Frontal cortex (tissue), 4 donors: ENCODE results near the gene CDK7. TPM values are rescaled to one million over a fixed set of nuclear protein-coding genes. Genes with fewer than 3 reads are reported as not detected.
"Not testable (repeated sequence)": the region's sequence is repeated elsewhere in the genome, so short reads cannot be mapped to it uniquely, and the experiment has no call there.

Source experiments
- DNase-seq, 2 donors: peaks; one replicate each; pipeline ENCODE4 v3.0.0; 2012; ENCODE audit warnings: low spot score in 2 of 2
- FAIRE-seq: peaks from 2 replicates; lab custom pipeline; 2012; peaks lifted over from hg19 to GRCh38; lab: Jason Lieb, UNC
- total RNA-seq: library from RNA; depleted of rRNA; stranded (reverse); fragments of >200 nt; gene quantifications from one replicate; pipeline ENCODE4 v1.2.3, GENCODE V29; 2014
- donor health status: control.
- donor health status: control.
- donor health status: control.

CDK7 gene
- total RNA-seq, 1 donor from 2014 or later, result 51.8 TPM

DNA sequence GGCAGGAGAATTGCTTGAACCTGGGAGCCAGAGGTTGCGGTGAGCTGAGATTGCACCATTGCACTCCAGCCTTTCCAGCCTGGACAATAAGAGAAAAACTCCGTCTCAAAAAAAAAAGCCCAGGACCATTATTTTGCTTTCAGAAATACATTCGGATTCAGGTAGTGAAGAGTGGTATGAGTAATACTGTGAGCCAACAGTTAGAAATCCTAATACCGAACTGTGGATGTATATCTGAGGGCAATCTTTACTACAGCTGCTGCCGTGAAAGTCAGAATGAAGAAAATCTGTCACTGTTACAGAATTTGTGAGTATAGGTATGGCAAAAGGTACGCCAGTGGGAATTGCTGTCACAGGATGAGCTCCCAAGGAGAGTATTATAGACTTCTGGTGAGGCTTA, 3.4 kb upstream of the CDK7 start:
- no peak for FAIRE-seq
- DNase-seq, result no peak

GRCh38 chr5:69231851-69232250, 2.8 kb upstream of the CDK7 start:
- DNase-seq (no peak), FAIRE-seq (no peak)

DNA sequence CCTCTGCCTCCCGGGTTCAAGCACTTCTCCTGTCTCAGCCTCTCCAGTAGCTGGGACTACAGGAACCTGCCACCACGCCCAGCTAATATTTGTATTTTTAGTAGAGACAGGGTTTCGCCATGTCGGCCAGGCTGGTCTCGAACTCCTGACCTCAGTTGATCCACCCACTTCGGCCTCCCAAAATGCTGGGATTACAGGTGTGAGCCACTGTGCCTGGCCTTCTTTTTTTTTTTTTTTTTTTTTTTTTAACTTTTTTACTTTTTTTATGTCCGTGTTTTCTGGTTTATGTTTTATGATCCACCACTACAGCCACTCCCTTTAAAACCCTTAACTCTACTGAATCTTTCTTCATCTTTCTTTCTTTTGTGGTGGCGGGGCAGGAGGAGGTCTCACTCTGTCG, 2.0 kb downstream of the CDK7 start:
- not testable (repeated sequence) for DNase-seq, FAIRE-seq

- FAIRE-seq (no peak), DNase-seq (no peak)
Observed at GRCh38 chr5:69237877-69238276, 3.2 kb downstream of the CDK7 start.

DNA sequence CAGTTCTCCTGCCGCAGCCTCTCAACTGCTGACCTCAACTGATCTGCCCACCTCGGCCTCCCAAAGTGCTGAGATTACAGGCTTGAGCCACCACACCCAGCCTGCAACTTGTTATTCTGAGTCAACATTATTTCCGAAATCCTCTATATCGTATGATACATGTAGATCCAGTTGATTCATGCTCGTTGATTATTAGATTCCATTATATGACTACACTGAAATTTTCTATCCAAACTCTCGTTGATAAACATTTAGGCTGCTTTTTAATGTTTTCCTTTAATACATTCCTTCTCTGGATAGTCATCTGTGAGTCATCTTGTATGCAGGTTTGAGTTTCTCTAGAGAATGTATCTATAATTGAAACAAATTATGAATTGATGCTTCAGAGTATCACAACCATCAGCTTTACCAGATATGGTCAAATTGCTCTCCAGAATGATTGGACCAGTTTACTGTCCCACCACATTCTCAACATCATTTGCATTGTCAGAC, 4.1 kb downstream of the CDK7 start:
- DNase-seq (no peak), FAIRE-seq (no peak)

GRCh38 chr5:69242215-69242927, 7.7 kb downstream of the CDK7 start:
- no peak for DNase-seq
- no peak for FAIRE-seq

DNA sequence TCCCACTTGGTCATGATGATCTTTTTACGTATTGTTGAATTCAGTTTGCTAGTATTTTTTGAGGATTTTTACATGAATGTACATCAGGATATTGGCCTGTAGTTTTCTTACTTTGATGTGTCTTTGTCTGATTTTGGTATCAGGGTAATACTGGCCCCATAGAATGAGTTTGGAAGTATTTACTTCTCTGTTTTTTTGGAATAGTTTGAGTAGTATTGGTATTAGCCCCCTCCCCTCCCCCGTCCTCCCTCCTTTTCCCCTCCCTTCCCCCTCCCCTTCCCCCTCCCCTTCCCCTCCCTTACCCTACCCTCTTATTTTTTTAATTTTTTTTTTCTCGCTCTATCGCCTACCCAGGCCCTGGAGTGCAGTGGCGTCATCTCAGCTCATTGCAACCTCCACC, 10.3 kb downstream of the CDK7 start:
- FAIRE-seq, result no peak

GRCh38 chr5:69248019-69248418, 13.3 kb downstream of the CDK7 start:
- DNase-seq (no peak), FAIRE-seq (no peak)

More for the DNA sequence above, 10.3 kb downstream of the CDK7 start:
- DNase-seq, result no peak

DNA sequence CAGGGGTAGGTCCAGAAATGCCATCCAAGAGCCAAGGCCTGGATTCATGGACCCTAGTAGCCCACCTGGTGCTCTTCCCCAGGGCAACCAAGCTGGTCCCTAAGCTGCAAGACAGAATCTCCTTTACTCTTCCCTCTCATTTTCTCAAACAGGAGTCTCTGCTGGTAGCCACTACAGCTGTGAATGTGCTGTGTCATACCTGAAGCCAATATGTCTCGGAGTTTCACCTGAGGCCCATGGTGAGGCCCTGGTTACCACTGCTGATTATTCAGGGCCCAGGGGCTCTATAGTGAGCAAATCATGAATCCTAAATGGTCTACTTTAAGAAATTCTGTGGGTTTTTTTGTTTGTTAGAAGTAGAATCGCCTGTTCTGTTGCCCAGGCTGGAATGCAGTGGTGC, 15.9 kb downstream of the CDK7 start:
- DNase-seq (no peak), FAIRE-seq (no peak)

GRCh38 chr5:69252437-69252836, 17.8 kb downstream of the CDK7 start:
- no peak for FAIRE-seq

DNA sequence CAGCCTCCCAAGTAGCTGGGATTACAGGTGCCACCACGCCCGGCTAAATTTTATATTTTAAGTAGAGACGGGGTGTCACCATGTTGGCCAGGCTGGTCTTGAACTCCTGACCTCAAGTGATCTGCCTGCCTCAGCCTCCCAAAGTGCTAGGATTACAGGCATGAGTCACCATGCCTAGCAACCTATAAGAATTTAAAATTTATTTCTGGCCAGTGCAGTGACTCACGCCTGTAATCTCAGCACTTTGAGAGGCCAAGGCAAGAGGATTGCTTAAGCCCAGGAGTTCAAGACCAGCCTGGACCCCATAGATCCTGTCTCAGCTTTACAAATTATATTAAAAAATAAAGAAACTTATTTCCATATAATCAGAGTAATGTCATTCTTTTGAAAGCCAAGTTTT, 21.3 kb downstream of the CDK7 start:
- not testable (repeated sequence) for FAIRE-seq, DNase-seq

More at GRCh38 chr5:69252437-69252836, 17.8 kb downstream of the CDK7 start:
- no peak for DNase-seq

GRCh38 chr5:69257577-69257976, 22.9 kb downstream of the CDK7 start:
- no peak for FAIRE-seq
- DNase-seq, result no peak

GRCh38 chr5:69261034-69261433, 26.3 kb downstream of the CDK7 start:
- DNase-seq, result no peak
- FAIRE-seq, result no peak

DNA sequence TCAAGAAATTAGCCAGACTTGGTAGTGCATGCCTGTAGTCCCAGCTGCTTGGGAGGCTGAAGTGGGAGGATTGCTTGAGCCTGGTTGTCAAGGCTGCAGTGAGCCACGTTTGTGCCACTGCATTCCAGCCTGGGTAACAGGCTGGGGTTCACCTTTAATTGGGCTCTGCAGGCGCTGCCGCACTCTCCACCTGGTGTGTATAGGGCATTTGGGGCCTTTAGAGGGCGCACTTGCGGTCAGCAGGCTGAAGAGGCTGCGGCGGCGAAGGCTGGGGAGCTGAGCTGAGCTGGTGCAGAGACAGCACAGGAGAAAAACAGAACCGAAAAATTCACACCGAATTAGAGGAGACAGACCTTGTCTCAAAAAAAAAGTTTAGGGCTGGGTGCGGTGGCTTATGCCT, 31.2 kb downstream of the CDK7 start:
- FAIRE-seq, result no peak
- no peak for DNase-seq

DNA sequence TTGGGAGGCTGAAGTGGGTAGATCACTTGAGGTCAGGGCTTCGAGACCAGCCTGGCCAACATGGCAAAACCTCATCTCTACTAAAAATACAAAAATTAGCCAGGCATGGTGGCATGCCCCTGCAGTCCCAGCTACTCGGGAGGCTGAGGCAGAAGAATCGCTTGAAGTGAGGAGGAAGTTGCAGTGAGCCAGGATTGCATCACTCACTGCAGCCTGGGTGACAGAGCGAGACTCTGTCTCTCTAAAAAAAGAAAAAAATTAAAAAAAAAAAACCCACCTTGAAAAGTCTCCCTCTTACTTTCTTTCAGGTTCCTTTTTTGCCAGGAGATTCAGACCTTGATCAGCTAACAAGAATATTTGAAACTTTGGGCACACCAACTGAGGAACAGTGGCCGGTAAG, 34.2 kb downstream of the CDK7 start:
- FAIRE-seq, result no peak
- DNase-seq, result no peak

GRCh38 chr5:69270840-69271239, 36.2 kb downstream of the CDK7 start:
- DNase-seq, result no peak
- FAIRE-seq, result no peak

DNA sequence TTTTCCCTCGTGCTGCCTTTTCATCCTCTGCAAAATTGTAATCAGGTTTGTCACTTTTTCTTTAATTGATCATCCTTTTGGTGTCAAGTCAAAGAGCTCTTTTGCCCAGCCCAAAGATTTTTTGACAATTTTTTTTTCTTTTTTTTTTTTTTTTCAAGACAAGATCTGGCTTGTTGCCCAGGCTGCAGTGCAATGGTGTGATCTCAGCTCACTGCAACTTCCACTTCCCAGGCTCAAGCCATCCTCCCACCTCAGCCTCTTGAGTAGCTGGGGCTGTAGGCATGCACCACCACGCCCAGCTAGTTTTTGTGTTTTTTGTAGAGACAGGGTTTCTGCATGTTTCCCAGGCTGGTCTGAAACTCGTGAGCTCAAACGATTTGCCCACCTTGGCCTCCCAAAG, 36.7 kb downstream of the CDK7 start:
- DNase-seq (no peak), FAIRE-seq (no peak)

DNA sequence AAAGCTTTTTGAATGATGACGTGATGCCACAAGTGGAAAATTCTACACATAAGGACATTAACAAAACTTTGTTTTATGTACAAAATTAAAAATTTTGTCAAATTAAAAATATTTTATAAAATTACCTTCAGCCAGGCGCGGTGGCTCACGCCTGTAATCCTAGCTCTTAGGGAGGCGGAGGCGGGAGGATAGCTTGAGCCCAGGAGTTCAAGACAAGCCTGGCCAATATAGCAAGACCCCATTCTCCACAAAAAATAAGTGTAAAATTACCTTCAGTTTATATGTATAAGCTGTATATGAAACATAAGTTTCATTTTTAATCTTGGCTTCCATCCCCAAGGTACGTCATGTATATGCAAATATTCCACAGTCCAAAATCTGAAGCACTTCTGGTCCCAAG, 40.9 kb downstream of the CDK7 start:
- DNase-seq, result no peak
- FAIRE-seq, result no peak

DNA sequence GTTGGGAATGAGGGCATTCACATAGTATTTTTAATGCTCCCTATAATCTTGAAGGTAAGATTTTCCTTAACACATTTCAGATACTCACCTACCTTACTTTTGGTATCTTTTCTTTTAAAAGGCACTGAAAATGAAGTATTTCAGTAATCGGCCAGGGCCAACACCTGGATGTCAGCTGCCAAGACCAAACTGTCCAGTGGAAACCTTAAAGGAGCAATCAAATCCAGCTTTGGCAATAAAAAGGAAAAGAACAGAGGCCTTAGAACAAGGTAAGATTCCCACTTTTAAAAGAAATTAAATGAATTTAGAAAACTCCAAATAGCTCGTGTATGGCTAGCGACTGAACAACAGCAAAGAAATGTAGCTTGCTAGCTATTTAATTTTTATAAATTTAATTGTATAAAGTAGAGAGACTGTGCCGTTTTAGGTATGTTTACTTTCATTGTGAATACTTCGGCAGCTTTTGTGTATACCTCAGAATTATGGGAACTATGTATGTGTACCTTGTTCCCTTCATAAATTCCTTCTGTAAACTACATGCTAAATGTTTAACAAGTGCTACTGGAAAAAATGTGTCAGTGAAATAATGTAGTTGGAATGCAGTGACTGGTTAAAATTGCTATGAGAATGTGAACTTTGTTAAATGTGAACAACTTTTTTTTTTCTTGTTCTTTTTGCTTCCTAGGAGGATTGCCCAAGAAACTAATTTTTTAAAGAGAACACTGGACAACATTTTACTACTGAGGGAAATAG, 41.9 kb downstream of the CDK7 start:
- FAIRE-seq, result no peak
- DNase-seq, result no peak

GRCh38 chr5:69279517-69279916, 44.8 kb downstream of the CDK7 start:
- DNase-seq (no peak), FAIRE-seq (no peak)

- DNase-seq (no peak), FAIRE-seq (no peak)
Observed at GRCh38 chr5:69281114-69281513, 46.4 kb downstream of the CDK7 start.
